SU-DHL-6 (cell line): ENCODE data around the gene F13B.

Experiments
- H2AFZ ChIP-seq: fragments of 200-600 bp; sonication (generic); 2 replicates; pipeline ENCODE4 v1.6.1; 2014; ENCODE audit warnings: low read depth, mild to moderate bottlenecking, moderate library complexity, mixed read lengths, antibody characterized with exemption, low read length; ENCODE audit not compliant: severe bottlenecking
- H3F3A ChIP-seq: fragments of 200-600 bp; shearing (Covaris generic); 2 replicates; pipeline ENCODE4 v1.6.0; 2016; ENCODE audit warnings: antibody characterized with exemption, mild to moderate bottlenecking; ENCODE audit not compliant: insufficient read depth
- H3K27ac ChIP-seq: fragments of 200-600 bp; sonication (generic); 2 replicates; pipeline ENCODE4 v1.5.1; 2016; ENCODE audit warnings: low read depth, mild to moderate bottlenecking, low read length, moderate library complexity, mixed read lengths
- H3K27me3 ChIP-seq: fragments of 200-600 bp; sonication (generic), shearing (Covaris generic); 2 replicates; pipeline ENCODE4 v1.6.0; 2014; ENCODE audit warnings: mild to moderate bottlenecking, low read length
- H3K36me3 ChIP-seq: fragments of 200-600 bp; sonication (generic); 2 replicates; pipeline ENCODE4 v1.6.1; 2014; ENCODE audit warnings: mild to moderate bottlenecking, low read length, mixed read lengths
- H3K4me2 ChIP-seq: fragments of 300-600, 200-600 bp; shearing (Covaris generic), sonication (generic); 2 replicates; pipeline ENCODE4 v1.6.0; 2014; ENCODE audit warnings: low read length, low read depth, mild to moderate bottlenecking; ENCODE audit not compliant: poor library complexity, severe bottlenecking
- H3K4me3 ChIP-seq: fragments of 200-600 bp; sonication (generic); 2 replicates; pipeline ENCODE4 v1.5.1; 2014; ENCODE audit warnings: antibody characterized with exemption, low read length, mild to moderate bottlenecking, mixed read lengths; ENCODE audit not compliant: insufficient read depth, poor library complexity, severe bottlenecking
- H3K79me2 ChIP-seq: fragments of 200-600 bp; sonication (generic); 2 replicates; pipeline ENCODE4 v1.6.1; 2014; ENCODE audit warnings: mild to moderate bottlenecking, low read length, moderate library complexity; ENCODE audit not compliant: insufficient read depth
- H3K9ac ChIP-seq: fragments of 200-600 bp; sonication (generic); 2 replicates; pipeline ENCODE4 v1.7.0; 2014; ENCODE audit warnings: mild to moderate bottlenecking, low read length
- H3K9me2 ChIP-seq: fragments of 200-600 bp; sonication (generic); replicated peaks from 2 replicates; pipeline ENCODE4 v1.6.1; 2014; ENCODE audit warnings: low read length; ENCODE audit not compliant: insufficient read depth
- H3K9me3 ChIP-seq: fragments of 200-600 bp; sonication (generic); 2 replicates; pipeline ENCODE4 v1.6.1; 2014; ENCODE audit warnings: low read length, mixed read lengths; ENCODE audit not compliant: insufficient read depth
- H4K20me1 ChIP-seq: fragments of 200-600 bp; sonication (generic); 2 replicates; pipeline ENCODE4 v1.6.1; 2014; ENCODE audit warnings: low read depth, mild to moderate bottlenecking, antibody characterized with exemption, low read length, moderate library complexity, mixed read lengths
- CTCF ChIP-seq: fragments of 200-600 bp; sonication (generic); IDR thresholded peaks from one replicate; pipeline ENCODE4 v1.5.1; 2017; ENCODE audit warnings: antibody characterized with exemption, mild to moderate bottlenecking, low read length, moderate library complexity; ENCODE audit not compliant: insufficient read depth, poor library complexity, severe bottlenecking
- EZH2phosphoT487 ChIP-seq: fragments of 200-600 bp; sonication (generic), shearing (Covaris generic); conservative IDR thresholded peaks from 2 replicates; pipeline ENCODE4 v1.6.1; 2018; ENCODE audit warnings: mild to moderate bottlenecking, antibody characterized with exemption, low read length, moderate library complexity, mixed read lengths

F13B gene

GRCh38 chr1:197066719-197067456, at the start of gene F13B:
Gene F13B (minus strand): TSS chr1:197067260. CDS start chr1:197067223, 37 bp downstream.
- Histone ChIP-seq H2AFZ (no peak within 1 kb of the TSS), H3K9me3 (no peaks in the 10 kb centered on the region), H3K36me3 (no peaks in the 10 kb centered on the region), H3K4me2 (no peak within 1 kb of the TSS), H3K9me2 (no peaks in the 10 kb centered on the region), H3K79me2 (no peaks in the 10 kb centered on the region), H3K27me3 (no peaks in the 10 kb centered on the region), H3F3A (no peaks in the 10 kb centered on the region), H3K27ac (no peak within 1 kb of the TSS), H3K9ac (no peak within 1 kb of the TSS), H3K4me3 (no peak within 1 kb of the TSS), H4K20me1 (no peaks in the 10 kb centered on the region)
- no peak for TF ChIP-seq EZH2phosphoT487
- no peak for TF ChIP-seq CTCF

GRCh38 chr1:197116156-197116555, 49.1 kb upstream of the F13B start:
- H3K9me2 ChIP-seq = no peaks in the 10 kb centered on the region
- no peak overlapping the region for H3K4me3 ChIP-seq
- H3K36me3 ChIP-seq = peaks cover 56% of the 10 kb centered on the region
- no peak overlapping the region for H3K9ac ChIP-seq
- no peaks in the 10 kb centered on the region for H3K9me3 ChIP-seq
- no peaks in the 10 kb centered on the region for H3K27me3 ChIP-seq
- H3K27ac ChIP-seq = no peak overlapping the region
- no peak overlapping the region for H3K4me2 ChIP-seq
- TF ChIP-seq EZH2phosphoT487 (no peak), CTCF (no peak)
- H3F3A ChIP-seq = no peaks in the 10 kb centered on the region
- H3K79me2 ChIP-seq = no peaks in the 10 kb centered on the region
- no peaks in the 10 kb centered on the region for H4K20me1 ChIP-seq
- no peak overlapping the region for H2AFZ ChIP-seq

- no peak overlapping the region for H3K4me2 ChIP-seq
- no peak overlapping the region for H3K9ac ChIP-seq
- no peaks in the 10 kb centered on the region for H3K27me3 ChIP-seq
- H3K27ac ChIP-seq = no peak overlapping the region
- H3K9me2 ChIP-seq = no peaks in the 10 kb centered on the region
- no peak overlapping the region for H2AFZ ChIP-seq
- H3K9me3 ChIP-seq = no peaks in the 10 kb centered on the region
- peaks cover 77% of the 10 kb centered on the region for H3K36me3 ChIP-seq
- H3K79me2 ChIP-seq = no peaks in the 10 kb centered on the region
- no peaks in the 10 kb centered on the region for H4K20me1 ChIP-seq
- no peaks in the 10 kb centered on the region for H3F3A ChIP-seq
- no peak overlapping the region for H3K4me3 ChIP-seq
- TF ChIP-seq CTCF = no peak
- TF ChIP-seq EZH2phosphoT487 = no peak
These were observed 39.8 kb upstream of the F13B start for GRCh38 chr1:197106869-197107268.
